HL-60 (cell line): ENCODE measurements around the gene LINC01488.

Experiments used
- CTCF ChIP-seq: IDR thresholded peaks from one replicate; pipeline ENCODE4 v1.5.1; 2011; ENCODE audit warnings: low read length, control low read depth, inconsistent platforms; ENCODE audit not compliant: insufficient read depth
- GABPA ChIP-seq: IDR thresholded peaks from 2 replicates; pipeline ENCODE4 v1.6.1; 2012; ENCODE audit warnings: low read depth
- POLR2AphosphoS5 ChIP-seq: IDR thresholded peaks from 2 replicates; pipeline ENCODE4 v1.6.1; 2012; ENCODE audit warnings: low read depth
- SPI1 ChIP-seq: IDR thresholded peaks from 2 replicates; pipeline ENCODE4 v1.6.1; 2012; ENCODE audit warnings: low read depth, mild to moderate bottlenecking, borderline replicate concordance
- TF ChIP-seq, protein P1 (sequence below): IDR thresholded peaks from 2 replicates; pipeline ENCODE4 v1.6.1; 2012; ENCODE audit warnings: low read depth; ENCODE audit not compliant: insufficient replicate concordance

DNA sequence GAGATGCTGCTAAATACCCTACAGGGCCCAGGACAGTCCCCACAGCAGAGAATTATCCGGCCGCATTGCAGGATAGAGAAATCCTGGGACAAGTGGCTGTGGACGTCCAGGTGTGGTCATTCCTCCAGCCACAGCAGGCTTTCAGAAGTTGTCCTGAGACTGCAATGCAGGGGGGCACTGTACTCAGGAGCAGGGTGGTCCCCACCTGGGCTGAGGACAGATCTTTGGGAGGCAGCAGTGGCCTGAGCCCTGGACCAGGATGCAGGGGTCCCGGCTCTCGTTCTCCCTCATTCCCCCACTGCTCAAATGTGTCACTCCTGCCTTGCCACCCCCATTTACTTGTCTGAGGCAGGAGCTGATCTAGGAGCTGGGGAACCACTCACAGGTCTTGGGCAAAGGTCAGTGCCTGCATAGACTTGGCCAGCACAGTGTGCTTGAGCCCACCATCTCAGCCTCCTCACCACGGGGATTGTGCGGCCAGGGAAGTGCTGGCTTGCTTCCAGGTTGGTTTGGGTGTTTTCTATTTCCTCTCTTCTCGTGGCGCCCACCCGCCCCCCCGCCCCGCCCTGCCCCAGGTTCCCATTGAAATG lies 15.3 kb downstream of the LINC01488 start:
- TF ChIP-seq SPI1 (no peak), CTCF (no peak), POLR2AphosphoS5 (no peak), GABPA (no peak)
- TF ChIP-seq, protein P1, sequence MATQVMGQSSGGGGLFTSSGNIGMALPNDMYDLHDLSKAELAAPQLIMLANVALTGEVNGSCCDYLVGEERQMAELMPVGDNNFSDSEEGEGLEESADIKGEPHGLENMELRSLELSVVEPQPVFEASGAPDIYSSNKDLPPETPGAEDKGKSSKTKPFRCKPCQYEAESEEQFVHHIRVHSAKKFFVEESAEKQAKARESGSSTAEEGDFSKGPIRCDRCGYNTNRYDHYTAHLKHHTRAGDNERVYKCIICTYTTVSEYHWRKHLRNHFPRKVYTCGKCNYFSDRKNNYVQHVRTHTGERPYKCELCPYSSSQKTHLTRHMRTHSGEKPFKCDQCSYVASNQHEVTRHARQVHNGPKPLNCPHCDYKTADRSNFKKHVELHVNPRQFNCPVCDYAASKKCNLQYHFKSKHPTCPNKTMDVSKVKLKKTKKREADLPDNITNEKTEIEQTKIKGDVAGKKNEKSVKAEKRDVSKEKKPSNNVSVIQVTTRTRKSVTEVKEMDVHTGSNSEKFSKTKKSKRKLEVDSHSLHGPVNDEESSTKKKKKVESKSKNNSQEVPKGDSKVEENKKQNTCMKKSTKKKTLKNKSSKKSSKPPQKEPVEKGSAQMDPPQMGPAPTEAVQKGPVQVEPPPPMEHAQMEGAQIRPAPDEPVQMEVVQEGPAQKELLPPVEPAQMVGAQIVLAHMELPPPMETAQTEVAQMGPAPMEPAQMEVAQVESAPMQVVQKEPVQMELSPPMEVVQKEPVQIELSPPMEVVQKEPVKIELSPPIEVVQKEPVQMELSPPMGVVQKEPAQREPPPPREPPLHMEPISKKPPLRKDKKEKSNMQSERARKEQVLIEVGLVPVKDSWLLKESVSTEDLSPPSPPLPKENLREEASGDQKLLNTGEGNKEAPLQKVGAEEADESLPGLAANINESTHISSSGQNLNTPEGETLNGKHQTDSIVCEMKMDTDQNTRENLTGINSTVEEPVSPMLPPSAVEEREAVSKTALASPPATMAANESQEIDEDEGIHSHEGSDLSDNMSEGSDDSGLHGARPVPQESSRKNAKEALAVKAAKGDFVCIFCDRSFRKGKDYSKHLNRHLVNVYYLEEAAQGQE: no peak
